Measurements from ENCODE around the gene CDHR3.

- TF ChIP-seq, protein P1, sequence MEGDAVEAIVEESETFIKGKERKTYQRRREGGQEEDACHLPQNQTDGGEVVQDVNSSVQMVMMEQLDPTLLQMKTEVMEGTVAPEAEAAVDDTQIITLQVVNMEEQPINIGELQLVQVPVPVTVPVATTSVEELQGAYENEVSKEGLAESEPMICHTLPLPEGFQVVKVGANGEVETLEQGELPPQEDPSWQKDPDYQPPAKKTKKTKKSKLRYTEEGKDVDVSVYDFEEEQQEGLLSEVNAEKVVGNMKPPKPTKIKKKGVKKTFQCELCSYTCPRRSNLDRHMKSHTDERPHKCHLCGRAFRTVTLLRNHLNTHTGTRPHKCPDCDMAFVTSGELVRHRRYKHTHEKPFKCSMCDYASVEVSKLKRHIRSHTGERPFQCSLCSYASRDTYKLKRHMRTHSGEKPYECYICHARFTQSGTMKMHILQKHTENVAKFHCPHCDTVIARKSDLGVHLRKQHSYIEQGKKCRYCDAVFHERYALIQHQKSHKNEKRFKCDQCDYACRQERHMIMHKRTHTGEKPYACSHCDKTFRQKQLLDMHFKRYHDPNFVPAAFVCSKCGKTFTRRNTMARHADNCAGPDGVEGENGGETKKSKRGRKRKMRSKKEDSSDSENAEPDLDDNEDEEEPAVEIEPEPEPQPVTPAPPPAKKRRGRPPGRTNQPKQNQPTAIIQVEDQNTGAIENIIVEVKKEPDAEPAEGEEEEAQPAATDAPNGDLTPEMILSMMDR (IDR thresholded peaks at IDR 0.05) = no peak
- TF ChIP-seq POLR2AphosphoS5 (IDR thresholded peaks at IDR 0.05; ENCODE audit: low read depth, low read length) = no peak
- TF ChIP-seq TCF7L2 (IDR thresholded peaks at IDR 0.05; ENCODE audit: low read depth, low read length) = no peak
Observed at GRCh38 chr7:105976868-105977267, 13.8 kb downstream of the CDHR3 start.

All from Panc1 (cell line).